HEK293T (cell line): ENCODE results near the gene MYL5.

Experiments used
- ELF4 ChIP-seq: fragments of 450-650 bp; IDR thresholded peaks from 2 replicates; pipeline ENCODE4 v1.6.1; 2017; ENCODE audit warnings: antibody characterized with exemption
- FOXA1 ChIP-seq: fragments of 450-650 bp; IDR thresholded peaks from 2 replicates; pipeline ENCODE4 v1.6.1; 2016; ENCODE audit warnings: mild to moderate bottlenecking
- FOXM1 ChIP-seq: fragments of 450-650 bp; IDR thresholded peaks from 2 replicates; pipeline ENCODE4 v1.6.1; 2017; ENCODE audit warnings: mild to moderate bottlenecking, borderline replicate concordance
- SP1 ChIP-seq: fragments of 450-650 bp; IDR thresholded peaks from 2 replicates; pipeline ENCODE4 v1.6.1; 2017

DNA sequence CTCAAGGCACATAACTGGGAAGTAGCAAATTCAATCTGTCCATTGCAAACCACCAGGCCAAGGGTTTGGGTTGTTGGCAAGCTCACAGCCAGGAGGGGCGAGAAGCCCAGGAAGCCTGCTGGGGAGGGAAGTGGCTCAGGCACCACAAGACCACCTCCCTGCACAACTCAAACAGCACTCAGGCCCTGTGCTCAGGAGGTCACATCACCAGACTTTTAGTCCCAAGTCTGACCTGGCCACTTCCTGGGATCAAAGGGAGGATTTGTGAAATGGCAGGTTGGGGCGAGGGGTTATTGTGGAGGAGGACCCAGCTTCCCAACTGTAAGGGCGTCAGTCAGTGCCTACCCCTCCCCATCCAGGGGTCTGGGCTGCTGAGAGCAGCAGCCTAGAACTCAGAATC is 2.6 kb upstream of the MYL5 start:
- TF ChIP-seq FOXM1 (no peak), FOXA1 (no peak), ELF4 (no peak), SP1 (no peak)
